Heart left ventricle (tissue), 13 donors: ENCODE results near the gene CCDC85B.

Experiments used
- POLR2A ChIP-seq, 2 donors: fragments of 450-650 bp; IDR thresholded peaks; one replicate each; pipeline ENCODE4 v1.6.1; 2017; ENCODE audit warnings: antibody characterized with exemption in 2 of 2, mild to moderate bottlenecking in 2 of 2, moderate library complexity in 2 of 2
- TF ChIP-seq, protein P1 (sequence below), 12 donors: fragments of 200-600 bp; sonication (generic) in 4 of 12; IDR thresholded peaks; one replicate each; pipeline versions ENCODE4 v1.5.0 to v1.8.0; 2018 to 2022; ENCODE audit warnings: antibody characterized with exemption in 12 of 12, mild to moderate bottlenecking in 5 of 12
- donor health status: ischemic (EF 13 %, LVEDD 7.1; RV severe dilation, severe dysfunction).
- donor health status: DM: no; HTN: yes; CAD: no.
- donor health status: DM: no; HTN: no; CAD: no.
- donor health status: ischemic (EF 25% LVEDD 6.9; RV normal size, moderate dysfunction).
- donor health status: ischemic (EF 25% LVEDD 5.7; RV mildly dilated, moderate dysfunction).
- donor health status: ischemic (EF 35%, LVEDD 5.7; RV mildly dilated, moderate dysfunction).
- donor health status: nonischemic (EF 11% LVEDD 7.7; RV severe dilation, severe dysfunction).
- donor health status: DM: yes; HTN: yes; CAD: no.
- donor health status: PGD.
- donor health status: ischemic (EF 29% LVEDD 5.4; RV normal size, mild dysfunction).
- donor health status: nonischemic (EF 23%, LVEDD 6.1; RV moderate dilation, normal function).

- TF ChIP-seq POLR2A (IDR thresholded peaks at IDR 0.05) = no peak
- TF ChIP-seq, protein P1, sequence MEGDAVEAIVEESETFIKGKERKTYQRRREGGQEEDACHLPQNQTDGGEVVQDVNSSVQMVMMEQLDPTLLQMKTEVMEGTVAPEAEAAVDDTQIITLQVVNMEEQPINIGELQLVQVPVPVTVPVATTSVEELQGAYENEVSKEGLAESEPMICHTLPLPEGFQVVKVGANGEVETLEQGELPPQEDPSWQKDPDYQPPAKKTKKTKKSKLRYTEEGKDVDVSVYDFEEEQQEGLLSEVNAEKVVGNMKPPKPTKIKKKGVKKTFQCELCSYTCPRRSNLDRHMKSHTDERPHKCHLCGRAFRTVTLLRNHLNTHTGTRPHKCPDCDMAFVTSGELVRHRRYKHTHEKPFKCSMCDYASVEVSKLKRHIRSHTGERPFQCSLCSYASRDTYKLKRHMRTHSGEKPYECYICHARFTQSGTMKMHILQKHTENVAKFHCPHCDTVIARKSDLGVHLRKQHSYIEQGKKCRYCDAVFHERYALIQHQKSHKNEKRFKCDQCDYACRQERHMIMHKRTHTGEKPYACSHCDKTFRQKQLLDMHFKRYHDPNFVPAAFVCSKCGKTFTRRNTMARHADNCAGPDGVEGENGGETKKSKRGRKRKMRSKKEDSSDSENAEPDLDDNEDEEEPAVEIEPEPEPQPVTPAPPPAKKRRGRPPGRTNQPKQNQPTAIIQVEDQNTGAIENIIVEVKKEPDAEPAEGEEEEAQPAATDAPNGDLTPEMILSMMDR (IDR thresholded peaks at IDR 0.05) = no peak
Measured at GRCh38 chr11:65861165-65861505, 29.3 kb upstream of the CCDC85B start.
